Chondrocyte (in vitro differentiated cells): ENCODE results near the gene C11orf21. TPM values are rescaled to one million over a fixed set of nuclear protein-coding genes. Genes with fewer than 3 reads are reported as not detected.

ENCODE experiments used
- DNase-seq: peaks from one replicate; pipeline ENCODE4 v3.0.0; 2021; ENCODE audit warnings: mixed read lengths, low spot score
- H3K27ac Mint-ChIP-seq: one replicate; pipeline ENCODE4 v1.8.0; 2021; ENCODE audit warnings: mild to moderate bottlenecking, moderate library complexity, mixed read lengths; ENCODE audit not compliant: unreplicated experiment
- H3K27me3 Mint-ChIP-seq: 2 replicates; pipeline ENCODE4 v1.8.0; 2021; ENCODE audit warnings: low read depth, mixed read lengths
- H3K36me3 Mint-ChIP-seq: 2 replicates; pipeline ENCODE4 v1.8.0; 2021; ENCODE audit warnings: low read depth, mixed read lengths
- H3K4me1 Mint-ChIP-seq: 2 replicates; pipeline ENCODE4 v1.8.0; 2021; ENCODE audit warnings: low read depth, mild to moderate bottlenecking, mixed read lengths
- H3K4me3 Mint-ChIP-seq: one replicate; pipeline ENCODE4 v1.8.0; 2021; ENCODE audit warnings: mild to moderate bottlenecking, moderate library complexity, mixed read lengths; ENCODE audit not compliant: unreplicated experiment
- H3K9me3 Mint-ChIP-seq: 2 replicates; pipeline ENCODE4 v1.8.0; 2021; ENCODE audit warnings: low read depth, mixed read lengths
- total RNA-seq: library from RNA; stranded (reverse); gene quantifications from 3 replicates; pipeline ENCODE4 v1.2.1, GENCODE V29; 2021
- TF ChIP-seq, protein P1 (sequence below): fragments of 200-600 bp; sonication (generic); IDR thresholded peaks from 2 replicates; pipeline ENCODE4 v1.5.0; 2021; ENCODE audit warnings: antibody characterized with exemption, mild to moderate bottlenecking, moderate library complexity

C11orf21 gene
- total RNA-seq, 1 donor from 2014 or later = not detected

DNA sequence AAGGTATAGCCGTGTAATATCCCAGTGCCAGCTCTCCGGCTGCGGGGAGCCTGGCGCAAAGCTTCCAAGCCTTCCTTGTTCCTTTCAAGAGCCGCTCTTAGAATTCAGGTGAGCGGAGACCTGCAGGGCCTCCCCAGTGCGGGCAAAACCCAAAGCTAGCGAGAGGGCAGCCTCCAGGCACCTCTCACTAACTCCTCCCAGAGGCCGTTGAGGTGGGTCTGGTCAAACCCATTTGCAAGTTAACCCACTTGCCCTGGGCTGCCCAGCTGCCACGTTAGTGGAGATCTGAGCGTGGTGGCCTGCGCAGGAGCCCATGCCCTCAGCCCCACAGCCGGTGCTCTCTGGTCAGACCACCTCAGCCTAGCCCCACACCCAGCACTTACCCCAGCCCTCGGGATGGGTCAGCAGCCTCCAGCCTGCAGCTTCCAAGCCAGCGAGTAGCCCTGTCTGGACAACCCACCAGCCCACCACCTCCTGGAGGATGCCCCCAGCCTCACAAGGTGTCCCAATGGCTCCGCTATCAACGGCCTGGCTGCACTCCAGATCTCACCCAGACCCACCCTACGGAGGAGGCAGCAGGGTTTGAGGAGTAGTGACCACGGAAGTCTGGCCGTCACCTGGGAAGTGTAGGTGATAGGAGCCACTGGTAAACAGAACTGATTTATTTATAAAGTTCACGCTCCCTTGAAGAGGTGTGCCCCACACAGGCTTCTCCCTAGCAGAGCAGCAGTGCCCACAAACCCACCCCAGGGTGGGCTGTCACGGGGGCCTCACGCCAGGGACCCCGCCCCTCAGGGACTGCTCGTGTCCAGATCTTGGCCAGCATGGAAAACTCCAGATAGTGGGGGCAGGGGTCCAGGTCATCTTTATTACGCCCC, 33.6 kb downstream of the C11orf21 start:
- H3K4me3 Mint-ChIP-seq = peak overlapping the region; percentile 1
- no peaks in the 10 kb centered on the region for H3K9me3 Mint-ChIP-seq
- no peaks in the 10 kb centered on the region for H3K36me3 Mint-ChIP-seq
- H3K27ac Mint-ChIP-seq = no peak overlapping the region
- H3K4me1 Mint-ChIP-seq = no peaks in the 10 kb centered on the region
- H3K27me3 Mint-ChIP-seq = peaks cover 39% of the 10 kb centered on the region
- no peak for DNase-seq
- TF ChIP-seq, protein P1, sequence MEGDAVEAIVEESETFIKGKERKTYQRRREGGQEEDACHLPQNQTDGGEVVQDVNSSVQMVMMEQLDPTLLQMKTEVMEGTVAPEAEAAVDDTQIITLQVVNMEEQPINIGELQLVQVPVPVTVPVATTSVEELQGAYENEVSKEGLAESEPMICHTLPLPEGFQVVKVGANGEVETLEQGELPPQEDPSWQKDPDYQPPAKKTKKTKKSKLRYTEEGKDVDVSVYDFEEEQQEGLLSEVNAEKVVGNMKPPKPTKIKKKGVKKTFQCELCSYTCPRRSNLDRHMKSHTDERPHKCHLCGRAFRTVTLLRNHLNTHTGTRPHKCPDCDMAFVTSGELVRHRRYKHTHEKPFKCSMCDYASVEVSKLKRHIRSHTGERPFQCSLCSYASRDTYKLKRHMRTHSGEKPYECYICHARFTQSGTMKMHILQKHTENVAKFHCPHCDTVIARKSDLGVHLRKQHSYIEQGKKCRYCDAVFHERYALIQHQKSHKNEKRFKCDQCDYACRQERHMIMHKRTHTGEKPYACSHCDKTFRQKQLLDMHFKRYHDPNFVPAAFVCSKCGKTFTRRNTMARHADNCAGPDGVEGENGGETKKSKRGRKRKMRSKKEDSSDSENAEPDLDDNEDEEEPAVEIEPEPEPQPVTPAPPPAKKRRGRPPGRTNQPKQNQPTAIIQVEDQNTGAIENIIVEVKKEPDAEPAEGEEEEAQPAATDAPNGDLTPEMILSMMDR = no peak

DNA sequence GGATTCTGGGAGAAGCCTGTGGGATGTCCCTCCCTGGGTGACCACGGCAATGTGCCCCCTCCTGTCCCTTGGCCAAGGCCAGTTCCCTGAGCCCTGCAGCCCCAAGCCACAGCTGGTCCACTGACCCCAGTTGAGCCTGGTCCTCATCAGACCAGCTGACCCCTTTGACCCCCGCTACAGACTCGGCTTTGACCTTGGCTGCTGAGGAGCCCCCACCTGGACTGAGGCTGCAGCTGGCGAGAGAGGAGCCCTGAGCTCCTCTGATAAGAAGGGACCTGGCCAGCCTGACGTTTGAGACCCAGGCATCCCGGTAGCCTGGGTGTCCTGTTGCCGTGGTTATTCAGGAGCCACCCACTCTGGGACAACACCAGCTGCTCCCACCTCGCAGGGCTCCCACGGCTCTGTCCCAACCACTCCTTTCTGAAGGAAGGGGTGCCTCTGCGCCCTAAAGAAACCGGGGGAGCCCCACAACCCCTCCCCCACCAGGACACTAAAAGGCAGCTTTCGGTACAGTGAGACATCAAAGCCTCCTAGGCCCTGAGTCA, 34.3 kb downstream of the C11orf21 start:
- Mint-ChIP-seq H3K27ac (no peak overlapping the region), H3K4me1 (no peaks in the 10 kb centered on the region), H3K27me3 (peaks cover 32% of the 10 kb centered on the region), H3K4me3 (no peak overlapping the region), H3K9me3 (no peaks in the 10 kb centered on the region), H3K36me3 (no peaks in the 10 kb centered on the region)
- no peak for DNase-seq
- TF ChIP-seq, protein P1 = no peak

DNA sequence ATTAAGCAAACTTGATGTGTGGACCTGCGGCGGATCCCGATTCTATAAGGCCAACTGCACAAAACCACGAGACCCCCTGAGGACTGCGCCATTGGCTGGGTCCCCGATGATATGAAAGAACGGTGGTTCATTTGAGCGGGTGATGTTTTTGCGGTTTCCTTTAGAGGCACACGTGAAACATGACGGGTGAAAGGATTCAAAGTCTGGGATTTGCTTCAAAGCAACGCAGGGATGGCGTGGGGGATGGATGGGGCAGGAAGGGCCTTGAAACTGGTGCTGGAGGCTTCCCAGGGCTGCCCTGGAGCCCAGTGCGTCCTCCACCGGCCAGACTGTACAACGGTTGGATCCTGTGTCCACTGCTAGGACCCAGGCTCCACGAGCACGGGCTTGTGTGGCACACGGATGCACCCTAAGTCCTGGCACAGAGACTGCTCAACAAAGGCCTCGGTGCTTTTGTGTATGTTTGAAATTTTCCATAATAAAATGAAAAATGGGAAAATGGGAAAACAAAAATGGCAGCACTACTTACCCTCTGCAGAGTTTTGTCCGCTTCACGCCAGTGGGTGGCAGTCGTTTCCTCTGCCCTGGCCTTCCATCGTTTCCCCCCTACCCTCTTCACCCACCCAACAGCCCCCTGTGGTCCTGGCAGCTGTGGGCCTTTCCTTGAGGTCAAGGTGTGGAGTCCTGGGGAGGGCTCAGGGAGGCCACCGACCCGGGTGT, 35.0 kb downstream of the C11orf21 start:
- H3K4me3 Mint-ChIP-seq = no peak overlapping the region
- H3K27me3 Mint-ChIP-seq = peaks cover 32% of the 10 kb centered on the region
- H3K36me3 Mint-ChIP-seq = no peaks in the 10 kb centered on the region
- no peaks in the 10 kb centered on the region for H3K4me1 Mint-ChIP-seq
- no peaks in the 10 kb centered on the region for H3K9me3 Mint-ChIP-seq
- H3K27ac Mint-ChIP-seq = no peak overlapping the region
- TF ChIP-seq, protein P1 = no peak
- DNase-seq = no peak

DNA sequence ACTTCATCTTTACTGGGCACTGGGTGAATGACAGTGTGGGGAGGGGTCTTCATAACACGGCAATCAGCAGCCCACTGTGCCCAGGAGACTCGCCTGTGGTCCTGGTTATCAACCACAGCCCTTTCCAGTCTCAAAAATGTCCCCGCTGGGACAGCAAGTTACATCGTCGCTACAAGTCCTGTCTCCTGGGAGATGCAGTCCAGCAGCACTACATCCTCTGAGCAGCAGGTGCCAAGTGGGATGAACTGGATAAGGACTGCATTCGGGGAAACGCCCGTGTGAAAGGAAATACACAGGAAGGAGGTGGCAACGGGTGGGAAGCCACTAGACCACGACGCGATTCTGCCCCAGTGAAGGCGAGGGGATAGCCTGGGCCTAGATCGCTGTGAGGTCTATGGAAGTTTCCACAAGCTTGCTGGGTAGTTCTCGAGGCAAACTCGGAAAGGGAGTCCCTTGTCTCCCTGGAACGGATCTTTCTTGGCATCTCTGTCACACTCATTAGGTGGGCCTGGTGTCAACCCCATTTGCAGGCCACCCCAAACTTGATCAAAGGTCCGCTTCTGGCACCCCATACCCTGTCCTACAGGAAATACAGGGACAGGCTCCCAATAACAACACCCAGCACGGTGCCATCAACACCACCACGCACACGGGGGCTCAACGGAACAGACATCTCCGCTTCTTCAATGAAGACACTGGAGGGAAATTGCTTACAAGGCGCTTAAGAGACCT, 35.7 kb downstream of the C11orf21 start:
- Mint-ChIP-seq H3K9me3 (no peaks in the 10 kb centered on the region), H3K27me3 (peaks cover 29% of the 10 kb centered on the region), H3K36me3 (no peaks in the 10 kb centered on the region), H3K27ac (no peak overlapping the region), H3K4me1 (no peaks in the 10 kb centered on the region), H3K4me3 (no peak overlapping the region)
- DNase-seq = no peak
- TF ChIP-seq, protein P1 = no peak

DNA sequence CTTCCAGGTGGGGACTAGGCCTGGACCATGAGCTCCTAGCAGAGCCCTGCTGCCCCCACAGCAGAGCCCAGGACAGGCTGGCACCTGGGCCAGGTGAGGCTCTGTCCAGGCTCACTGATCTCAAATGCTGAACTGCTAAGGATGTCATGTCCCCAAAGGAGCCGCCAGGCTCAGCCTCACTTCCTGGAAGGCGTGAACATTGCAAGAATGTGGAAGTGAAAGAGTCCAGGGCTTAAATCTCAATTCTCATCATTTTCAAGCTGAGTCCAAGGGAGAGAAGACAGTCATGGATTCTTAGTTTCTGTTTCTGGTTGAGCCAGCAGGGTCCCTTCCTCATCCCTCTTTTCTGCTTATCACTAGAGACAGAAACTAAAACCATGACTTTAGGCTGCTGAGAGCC, 36.3 kb downstream of the C11orf21 start:
- Mint-ChIP-seq H3K4me1 (no peaks in the 10 kb centered on the region), H3K27me3 (peaks cover 26% of the 10 kb centered on the region), H3K4me3 (no peak overlapping the region), H3K27ac (no peak overlapping the region), H3K36me3 (no peaks in the 10 kb centered on the region), H3K9me3 (no peaks in the 10 kb centered on the region)
- DNase-seq = no peak
- TF ChIP-seq, protein P1 = no peak
